A673 (cell line): ENCODE measurements around the gene MOV10.

ENCODE experiments used
- CTCF ChIP-seq: fragments of 300-800, 200-600 bp; sonication (generic); conservative IDR thresholded peaks from 2 replicates; pipeline ENCODE4 v1.5.1; 2017; ENCODE audit warnings: low read depth, mild to moderate bottlenecking, antibody characterized with exemption, low read length, moderate library complexity, mixed read lengths
- EZH2 ChIP-seq: fragments of 200-600 bp; sonication (generic); IDR thresholded peaks from 2 replicates; pipeline ENCODE4 v1.6.1; 2017; ENCODE audit warnings: borderline replicate concordance, low read depth, mild to moderate bottlenecking, mixed read lengths, antibody characterized with exemption, low read length; ENCODE audit not compliant: poor library complexity, severe bottlenecking

DNA sequence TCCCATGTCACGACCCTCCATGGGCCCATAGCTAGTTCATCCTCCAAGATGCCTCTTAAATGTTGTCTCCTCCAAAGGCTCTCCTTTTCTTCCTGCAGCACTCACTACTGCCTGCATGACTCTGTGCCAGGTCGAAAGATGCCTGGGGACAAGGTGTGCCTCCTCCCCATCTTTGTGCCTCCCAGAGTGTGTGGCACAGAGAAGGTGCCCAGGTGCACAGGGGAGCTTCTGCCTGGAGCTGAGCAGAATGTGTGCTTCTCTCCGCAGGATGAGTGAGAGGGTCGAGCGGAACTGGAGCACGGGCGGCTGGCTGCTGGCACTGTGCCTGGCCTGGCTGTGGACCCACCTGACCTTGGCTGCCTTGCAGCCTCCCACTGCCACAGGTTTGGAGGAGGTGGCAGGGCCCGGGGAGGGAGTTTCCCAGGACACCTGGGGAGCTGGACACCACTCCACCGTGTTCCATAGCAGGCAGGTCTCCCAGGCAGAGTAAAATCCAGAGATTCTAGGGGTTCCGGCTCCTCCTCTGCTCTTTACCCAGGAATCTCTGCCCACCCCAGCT lies 47.6 kb downstream of the MOV10 start:
- TF ChIP-seq CTCF = no peak
- TF ChIP-seq EZH2 = no peak
